Measurements from ENCODE around the gene NME7. TPM values are rescaled to one million over a fixed set of nuclear protein-coding genes. Genes with fewer than 3 reads are reported as not detected.

NME7 gene
- total RNA-seq, 1 experiment from 2014 or later: 13.8 TPM

DNA sequence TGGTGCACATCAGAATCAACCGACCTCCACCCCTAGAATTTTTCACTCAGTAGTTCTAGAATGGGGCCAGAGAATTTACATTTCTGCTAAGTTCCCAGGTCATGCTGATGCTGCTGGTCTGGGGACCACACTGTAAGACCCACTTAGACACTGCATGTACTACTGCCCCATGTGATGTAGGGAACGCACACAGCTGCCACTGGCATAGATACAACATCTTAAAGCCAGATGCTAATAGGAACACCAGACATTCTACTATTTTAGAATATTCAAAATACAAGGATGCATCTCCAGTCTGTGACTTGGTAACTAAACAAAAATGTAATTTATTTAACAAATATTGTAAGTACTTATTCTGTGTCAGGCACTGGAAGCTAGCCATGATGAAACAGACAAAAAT, 275.2 kb downstream of the NME7 start:
- Mint-ChIP-seq H3K27ac (no peak overlapping the region), H3K4me3 (no peak overlapping the region), H3K4me1 (peaks cover 7% of the 10 kb centered on the region), H3K9me3 (peaks cover 8% of the 10 kb centered on the region), H3K36me3 (no peaks in the 10 kb centered on the region), H3K27me3 (ENCODE audit: low read depth) (no peaks in the 10 kb centered on the region)
- POLR2A ChIA-PET: no interaction called here
- ATAC-seq (no peak), DNase-seq (ENCODE audit: low spot score) (no peak)
- TF ChIP-seq, protein P1, sequence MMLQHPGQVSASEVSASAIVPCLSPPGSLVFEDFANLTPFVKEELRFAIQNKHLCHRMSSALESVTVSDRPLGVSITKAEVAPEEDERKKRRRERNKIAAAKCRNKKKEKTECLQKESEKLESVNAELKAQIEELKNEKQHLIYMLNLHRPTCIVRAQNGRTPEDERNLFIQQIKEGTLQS (CRISPR knock-in tag; conservative IDR thresholded peaks at IDR 0.05): no peak
- TF ChIP-seq, protein P2, sequence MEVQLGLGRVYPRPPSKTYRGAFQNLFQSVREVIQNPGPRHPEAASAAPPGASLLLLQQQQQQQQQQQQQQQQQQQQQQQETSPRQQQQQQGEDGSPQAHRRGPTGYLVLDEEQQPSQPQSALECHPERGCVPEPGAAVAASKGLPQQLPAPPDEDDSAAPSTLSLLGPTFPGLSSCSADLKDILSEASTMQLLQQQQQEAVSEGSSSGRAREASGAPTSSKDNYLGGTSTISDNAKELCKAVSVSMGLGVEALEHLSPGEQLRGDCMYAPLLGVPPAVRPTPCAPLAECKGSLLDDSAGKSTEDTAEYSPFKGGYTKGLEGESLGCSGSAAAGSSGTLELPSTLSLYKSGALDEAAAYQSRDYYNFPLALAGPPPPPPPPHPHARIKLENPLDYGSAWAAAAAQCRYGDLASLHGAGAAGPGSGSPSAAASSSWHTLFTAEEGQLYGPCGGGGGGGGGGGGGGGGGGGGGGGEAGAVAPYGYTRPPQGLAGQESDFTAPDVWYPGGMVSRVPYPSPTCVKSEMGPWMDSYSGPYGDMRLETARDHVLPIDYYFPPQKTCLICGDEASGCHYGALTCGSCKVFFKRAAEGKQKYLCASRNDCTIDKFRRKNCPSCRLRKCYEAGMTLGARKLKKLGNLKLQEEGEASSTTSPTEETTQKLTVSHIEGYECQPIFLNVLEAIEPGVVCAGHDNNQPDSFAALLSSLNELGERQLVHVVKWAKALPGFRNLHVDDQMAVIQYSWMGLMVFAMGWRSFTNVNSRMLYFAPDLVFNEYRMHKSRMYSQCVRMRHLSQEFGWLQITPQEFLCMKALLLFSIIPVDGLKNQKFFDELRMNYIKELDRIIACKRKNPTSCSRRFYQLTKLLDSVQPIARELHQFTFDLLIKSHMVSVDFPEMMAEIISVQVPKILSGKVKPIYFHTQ (CRISPR knock-in tag; IDR thresholded peaks at IDR 0.05): no peak
- TF ChIP-seq, protein P3, sequence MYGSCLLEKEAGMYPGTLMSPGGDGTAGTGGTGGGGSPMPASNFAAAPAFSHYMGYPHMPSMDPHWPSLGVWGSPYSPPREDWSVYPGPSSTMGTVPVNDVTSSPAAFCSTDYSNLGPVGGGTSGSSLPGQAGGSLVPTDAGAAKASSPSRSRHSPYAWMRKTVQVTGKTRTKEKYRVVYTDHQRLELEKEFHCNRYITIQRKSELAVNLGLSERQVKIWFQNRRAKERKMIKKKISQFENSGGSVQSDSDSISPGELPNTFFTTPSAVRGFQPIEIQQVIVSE (CRISPR knock-in tag; IDR thresholded peaks at IDR 0.05; ENCODE audit: borderline replicate concordance): no peak
- TF ChIP-seq USF2 (CRISPR knock-in tag; IDR thresholded peaks at IDR 0.05) (no peak), ETV6 (CRISPR knock-in tag; IDR thresholded peaks at IDR 0.05) (no peak), EMX1 (CRISPR knock-in tag; IDR thresholded peaks at IDR 0.05) (no peak), KAT7 (CRISPR knock-in tag; IDR thresholded peaks at IDR 0.05; ENCODE audit: borderline replicate concordance) (no peak), JUN (CRISPR knock-in tag; IDR thresholded peaks at IDR 0.05) (no peak), MAX (CRISPR knock-in tag; IDR thresholded peaks at IDR 0.05) (no peak), FOXP1 (CRISPR knock-in tag; IDR thresholded peaks at IDR 0.05; ENCODE audit: borderline replicate concordance) (no peak), HMGXB4 (CRISPR knock-in tag; IDR thresholded peaks at IDR 0.05) (no peak), ZNF416 (CRISPR knock-in tag; IDR thresholded peaks at IDR 0.05) (no peak), ZNF121 (CRISPR knock-in tag; IDR thresholded peaks at IDR 0.05) (no peak), TP53 (CRISPR knock-in tag; IDR thresholded peaks at IDR 0.05) (no peak), IRF1 (CRISPR knock-in tag; IDR thresholded peaks at IDR 0.05) (no peak), NFYB (CRISPR knock-in tag; conservative IDR thresholded peaks at IDR 0.05; ENCODE audit: low read depth) (no peak), OVOL2 (CRISPR knock-in tag; IDR thresholded peaks at IDR 0.05; ENCODE audit: borderline replicate concordance) (no peak), PRRX2 (CRISPR knock-in tag; IDR thresholded peaks at IDR 0.05) (no peak)
- TF ChIP-seq, protein P4, sequence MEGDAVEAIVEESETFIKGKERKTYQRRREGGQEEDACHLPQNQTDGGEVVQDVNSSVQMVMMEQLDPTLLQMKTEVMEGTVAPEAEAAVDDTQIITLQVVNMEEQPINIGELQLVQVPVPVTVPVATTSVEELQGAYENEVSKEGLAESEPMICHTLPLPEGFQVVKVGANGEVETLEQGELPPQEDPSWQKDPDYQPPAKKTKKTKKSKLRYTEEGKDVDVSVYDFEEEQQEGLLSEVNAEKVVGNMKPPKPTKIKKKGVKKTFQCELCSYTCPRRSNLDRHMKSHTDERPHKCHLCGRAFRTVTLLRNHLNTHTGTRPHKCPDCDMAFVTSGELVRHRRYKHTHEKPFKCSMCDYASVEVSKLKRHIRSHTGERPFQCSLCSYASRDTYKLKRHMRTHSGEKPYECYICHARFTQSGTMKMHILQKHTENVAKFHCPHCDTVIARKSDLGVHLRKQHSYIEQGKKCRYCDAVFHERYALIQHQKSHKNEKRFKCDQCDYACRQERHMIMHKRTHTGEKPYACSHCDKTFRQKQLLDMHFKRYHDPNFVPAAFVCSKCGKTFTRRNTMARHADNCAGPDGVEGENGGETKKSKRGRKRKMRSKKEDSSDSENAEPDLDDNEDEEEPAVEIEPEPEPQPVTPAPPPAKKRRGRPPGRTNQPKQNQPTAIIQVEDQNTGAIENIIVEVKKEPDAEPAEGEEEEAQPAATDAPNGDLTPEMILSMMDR (IDR thresholded peaks at IDR 0.05): no peak
- TF ChIP-seq, protein P5, sequence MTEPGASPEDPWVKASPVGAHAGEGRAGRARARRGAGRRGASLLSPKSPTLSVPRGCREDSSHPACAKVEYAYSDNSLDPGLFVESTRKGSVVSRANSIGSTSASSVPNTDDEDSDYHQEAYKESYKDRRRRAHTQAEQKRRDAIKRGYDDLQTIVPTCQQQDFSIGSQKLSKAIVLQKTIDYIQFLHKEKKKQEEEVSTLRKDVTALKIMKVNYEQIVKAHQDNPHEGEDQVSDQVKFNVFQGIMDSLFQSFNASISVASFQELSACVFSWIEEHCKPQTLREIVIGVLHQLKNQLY (CRISPR knock-in tag; IDR thresholded peaks at IDR 0.05): no peak
- CTCF ChIA-PET: no interaction called here

Data from WTC11 (cell line).